H1 (cell line): Measurements from ENCODE around the gene LILRB2. TPM values are rescaled to one million over a fixed set of nuclear protein-coding genes. Genes with fewer than 3 reads are reported as not detected.
"Not testable (repeated sequence)": the region's sequence is repeated elsewhere in the genome, so short reads cannot be mapped to it uniquely, and the experiment has no call there.

Experiments
- CTCF ChIA-PET: fragments of 300-600 bp; sonication (Branson Sonifier 250); formaldehyde crosslinking; loops from one replicate; lab custom pipeline; 2021; ENCODE audit not compliant: partially characterized antibody; lab: Charles Lee
- POLR2A ChIA-PET: fragments of 300-600 bp; sonication (Branson Sonifier 250); formaldehyde crosslinking; loops from one replicate; lab custom pipeline; 2021; ENCODE audit warnings: inconsistent platforms; ENCODE audit not compliant: partially characterized antibody; lab: Charles Lee
- DNase-seq, 2 experiments: peaks; one replicate each; pipeline versions ENCODE4 v3.0.0 to v3.0.0-alpha.2; 2010 to 2022; ENCODE audit warnings: low spot score in 2 of 2, low read depth in 1 of 2, mixed read lengths in 1 of 2
- FAIRE-seq: peaks from 2 replicates; lab custom pipeline; 2011; peaks lifted over from hg19 to GRCh38; lab: Jason Lieb, UNC
- H2AFZ ChIP-seq: 2 replicates; pipeline ENCODE4 v1.8.1; 2012; ENCODE audit warnings: low read length, inconsistent platforms
- H2AK5ac ChIP-seq: 2 replicates; pipeline ENCODE4 v1.6.1; 2013; ENCODE audit warnings: low read depth, low read length
- H2BK120ac ChIP-seq: replicated peaks from 2 replicates; pipeline ENCODE3; 2013; ENCODE audit warnings: low read depth, low read length, inconsistent platforms
- H2BK12ac ChIP-seq: 2 replicates; pipeline ENCODE4 v1.6.1; 2013; ENCODE audit warnings: low read depth, low read length
- H2BK15ac ChIP-seq: 2 replicates; pipeline ENCODE4 v1.6.1; 2013; ENCODE audit warnings: low read length
- H2BK20ac ChIP-seq: 2 replicates; pipeline ENCODE4 v1.6.1; 2013; ENCODE audit warnings: low read length
- H2BK5ac ChIP-seq: 2 replicates; pipeline ENCODE4 v1.6.1; 2013; ENCODE audit warnings: low read depth, low read length
- H3K14ac ChIP-seq: 2 replicates; pipeline ENCODE4 v1.6.1; 2013; ENCODE audit warnings: inconsistent platforms; ENCODE audit not compliant: insufficient read length
- H3K18ac ChIP-seq: 2 replicates; pipeline ENCODE4 v1.6.1; 2013; ENCODE audit warnings: low read length; ENCODE audit errors: extremely low read depth
- H3K23ac ChIP-seq: 2 replicates; pipeline ENCODE4 v1.6.1; 2013; ENCODE audit warnings: inconsistent platforms; ENCODE audit not compliant: insufficient read length
- H3K23me2 ChIP-seq: 2 replicates; pipeline ENCODE4 v1.6.1; 2013; ENCODE audit warnings: low read depth, low read length
- H3K27ac ChIP-seq: 2 replicates; pipeline ENCODE4 v1.6.1; 2011; ENCODE audit warnings: low read depth, low read length, inconsistent platforms
- H3K27me3 ChIP-seq, 4 experiments: replicated peaks in 1 of 4; 1 replicate in 1 of 4; 2 replicates in 3 of 4; pipeline versions ENCODE4 v1.6.1 to v1.8.1; 2011 to 2013; ENCODE audit warnings: low read length in 3 of 4, mild to moderate bottlenecking in 3 of 4, inconsistent platforms in 2 of 4, mixed read lengths in 2 of 4, moderate library complexity in 1 of 4; ENCODE audit not compliant: control insufficient read depth in 3 of 4, insufficient read depth in 3 of 4; ENCODE audit errors: extremely low read depth in 1 of 4
- H3K36me3 ChIP-seq, 4 experiments: 2 replicates each; pipeline versions ENCODE4 v1.6.1 to v1.8.1; 2011 to 2013; ENCODE audit warnings: mild to moderate bottlenecking in 4 of 4, low read length in 3 of 4, moderate library complexity in 2 of 4, control low read depth in 1 of 4, inconsistent platforms in 1 of 4; ENCODE audit not compliant: insufficient read depth in 4 of 4, control insufficient read depth in 2 of 4
- H3K4ac ChIP-seq: replicated peaks from 2 replicates; pipeline ENCODE3; 2013; ENCODE audit warnings: low read length, low read depth, mixed read lengths, inconsistent platforms; ENCODE audit not compliant: insufficient read length
- H3K4me1 ChIP-seq, 4 experiments: replicated peaks in 1 of 4; 1 replicate in 1 of 4; 2 replicates in 3 of 4; pipeline versions ENCODE4 v1.6.1 to v1.8.1; 2011 to 2013; ENCODE audit warnings: low read length in 3 of 4, inconsistent platforms in 2 of 4, mixed read lengths in 1 of 4; ENCODE audit not compliant: insufficient read depth in 4 of 4, control insufficient read depth in 3 of 4
- H3K4me2 ChIP-seq, 2 experiments: 2 replicates each; pipeline versions ENCODE4 v1.6.1 to v1.8.1; 2011 to 2013; ENCODE audit warnings: low read depth in 2 of 2, low read length in 2 of 2, control low read depth in 1 of 2, inconsistent platforms in 1 of 2, mild to moderate bottlenecking in 1 of 2; ENCODE audit not compliant: insufficient read depth in 1 of 2
- H3K4me3 ChIP-seq, 4 experiments: fragments of 200-600, 300-600 bp in 1 of 4; sonication (generic), shearing (Covaris generic), sonication (Bioruptor Twin) in 1 of 4; 2 replicates each; pipeline versions ENCODE4 v1.5.1 to v1.8.1; 2011 to 2016; ENCODE audit warnings: low read length in 4 of 4, low read depth in 3 of 4, control low read depth in 2 of 4, inconsistent platforms in 2 of 4, mild to moderate bottlenecking in 2 of 4, mixed read lengths in 1 of 4, moderate library complexity in 1 of 4; ENCODE audit not compliant: insufficient read depth in 2 of 4; ENCODE audit errors: extremely low read depth in 1 of 4
- H3K56ac ChIP-seq: replicated peaks from 2 replicates; pipeline ENCODE3; 2013; ENCODE audit warnings: low read depth, mild to moderate bottlenecking, mixed read lengths, low read length, inconsistent platforms; ENCODE audit not compliant: insufficient read length
- H3K79me1 ChIP-seq: 2 replicates; pipeline ENCODE4 v1.6.1; 2013; ENCODE audit warnings: low read depth, low read length, control low read depth
- H3K79me2 ChIP-seq, 2 experiments: 2 replicates each; pipeline versions ENCODE4 v1.6.1 to v1.8.1; 2012 to 2013; ENCODE audit warnings: low read length in 2 of 2, mild to moderate bottlenecking in 2 of 2, inconsistent platforms in 1 of 2; ENCODE audit not compliant: insufficient read depth in 2 of 2, control insufficient read depth in 1 of 2
- H3K9ac ChIP-seq, 4 experiments: replicated peaks in 1 of 4; 1 replicate in 1 of 4; 2 replicates in 3 of 4; pipeline versions ENCODE4 v1.6.1 to v1.8.1; 2011 to 2013; ENCODE audit warnings: low read depth in 3 of 4, low read length in 3 of 4, control low read depth in 2 of 4, mild to moderate bottlenecking in 2 of 4, moderate library complexity in 2 of 4, inconsistent platforms in 1 of 4; ENCODE audit errors: extremely low read depth in 1 of 4
- H3K9me3 ChIP-seq, 2 experiments: 2 replicates each; pipeline versions ENCODE4 v1.6.1 to v1.8.1; 2012 to 2013; ENCODE audit warnings: mild to moderate bottlenecking in 2 of 2, moderate library complexity in 2 of 2, control low read depth in 1 of 2, inconsistent platforms in 1 of 2, low read depth in 1 of 2, low read length in 1 of 2, mixed read lengths in 1 of 2; ENCODE audit not compliant: insufficient read depth in 2 of 2
- H4K20me1 ChIP-seq, 2 experiments: replicated peaks in 1 of 2; 2 replicates each; pipeline versions ENCODE3 to v1.8.1; 2011 to 2013; ENCODE audit warnings: inconsistent platforms in 2 of 2, low read length in 2 of 2, mild to moderate bottlenecking in 1 of 2; ENCODE audit not compliant: insufficient read depth in 2 of 2, control insufficient read depth in 1 of 2
- H4K5ac ChIP-seq: 2 replicates; pipeline ENCODE4 v1.6.1; 2013; ENCODE audit warnings: low read length, low read depth, mixed read lengths, inconsistent platforms; ENCODE audit not compliant: insufficient read length
- H4K8ac ChIP-seq: 2 replicates; pipeline ENCODE4 v1.8.0; 2013; ENCODE audit warnings: mild to moderate bottlenecking, moderate library complexity, low read length, inconsistent platforms; ENCODE audit not compliant: insufficient read depth; ENCODE audit errors: extremely low read depth
- H4K91ac ChIP-seq: replicated peaks from 2 replicates; pipeline ENCODE3; 2013; ENCODE audit warnings: low read length, mixed read lengths, inconsistent platforms; ENCODE audit not compliant: insufficient read length
- WGBS, 2 experiments: shearing (Covaris generic) in 1 of 2; methylation state at CpG; one replicate each; pipeline versions ENCODE4 v1.1.6 to v1.1.7; 2013 to 2015; ENCODE audit warnings: low lambda C conversion rate in 2 of 2, mixed read lengths in 2 of 2, inconsistent platforms in 1 of 2, low coverage in 1 of 2, missing lambda C conversion rate in 1 of 2; ENCODE audit not compliant: insufficient replicate concordance in 2 of 2, insufficient coverage in 1 of 2, insufficient read length in 1 of 2; ENCODE audit errors: extremely low coverage in 1 of 2, missing lambda C conversion rate in 1 of 2; 5-methylcytosine and 5-hydroxymethylcytosine counted together
- polyA plus RNA-seq, 7 experiments: library from polyadenylated mRNA; depleted of rRNA in 3 of 7; stranded (reverse) in 5 of 7; unstranded in 2 of 7; fragments of >200 nt in 5 of 7; fragments of 200-250 nt in 2 of 7; gene quantifications; 1 replicate in 5 of 7; 2 replicates in 1 of 7; 4 replicates in 1 of 7; pipeline versions ENCODE4 v1.2.1 to v1.2.3, GENCODE V29; 2011 to 2013; ENCODE audit warnings: missing spikeins in 2 of 7, mixed read lengths in 2 of 7
- total RNA-seq: library from RNA; stranded (reverse); fragmentation: NEBNext Ultra II Directional; extraction: Animal tissue kit (Norgen Biotek cat#: 25700); gene quantifications from 2 replicates; pipeline ENCODE4 v1.2.1, GENCODE V29; 2021

LILRB2 gene
- total and polyA plus RNA-seq, 2 of the 8 experiments (the other 6 are each of a cell fraction or from before 2014, with no cell fraction given) = not detected

DNA sequence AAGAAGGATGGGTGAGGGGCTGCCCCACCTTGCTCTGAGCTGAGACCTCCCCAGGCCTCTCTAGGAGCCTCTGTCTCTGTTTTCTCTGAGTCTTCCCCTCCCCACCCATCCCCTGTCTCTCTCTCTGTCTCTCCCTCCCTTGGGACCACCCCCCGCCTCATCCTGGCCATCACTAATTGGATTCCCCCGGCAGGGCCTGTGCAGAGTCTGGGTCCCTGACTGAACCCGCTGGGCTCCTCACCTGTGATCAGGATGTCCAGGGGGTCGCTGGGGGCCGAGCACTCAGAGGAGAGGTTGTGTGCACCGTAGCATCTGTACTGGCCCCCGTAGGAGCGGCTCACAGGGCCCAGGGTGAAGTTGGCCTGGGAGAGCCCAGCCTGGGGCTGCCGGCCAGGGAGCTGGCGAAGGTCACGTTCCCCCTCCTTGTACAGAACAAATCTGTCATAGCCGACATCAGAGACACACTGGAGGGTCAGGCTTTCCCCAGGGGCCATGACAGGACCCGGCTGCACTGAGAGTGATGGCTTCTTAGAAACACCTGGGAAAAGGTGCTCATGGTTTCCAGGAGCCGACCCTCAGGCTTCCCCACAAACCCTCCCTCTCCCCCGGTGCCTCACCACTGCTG, 2.2 kb downstream of the LILRB2 start:
- H3K14ac ChIP-seq, H4K20me1 ChIP-seq, H3K4ac ChIP-seq, H3K4me2 ChIP-seq, H4K5ac ChIP-seq, H2BK15ac ChIP-seq, H2BK120ac ChIP-seq, H3K27ac ChIP-seq, H4K91ac ChIP-seq, H2AK5ac ChIP-seq, H2BK20ac ChIP-seq, H2BK12ac ChIP-seq, H3K4me3 ChIP-seq, H3K27me3 ChIP-seq, H3K56ac ChIP-seq, H3K9ac ChIP-seq, DNase-seq, H3K18ac ChIP-seq, FAIRE-seq, H3K23ac ChIP-seq, H3K9me3 ChIP-seq, H3K79me2 ChIP-seq, H3K23me2 ChIP-seq, H3K4me1 ChIP-seq, H2BK5ac ChIP-seq, H3K36me3 ChIP-seq, H3K79me1 ChIP-seq, H2AFZ ChIP-seq, H4K8ac ChIP-seq: not testable (repeated sequence)
- ChIA-PET CTCF (interaction anchor here (1.0 to 5.9 kb wide), 3 partner anchors 12 to 81 kb away, joined by 3 to 31 read pairs (median 3); no protein-coding TSS in a partner anchor), POLR2A (interaction anchor here (0.6 to 1.3 kb wide), 3 partner anchors 76 to 163 kb away, joined by 3 to 4 read pairs (median 3); partner anchors contain the start of genes PRPF31, RPS9 and TFPT)
- 81% methylated on average over 7 of the region's 15 CpGs; no CpG with 5 or more reads in 1 of the 2 experiments for WGBS, 2 experiments
